GM21619 (cell line): Measurements from ENCODE around the gene CCL20.
"Not testable (repeated sequence)": the region's sequence is repeated elsewhere in the genome, so short reads cannot be mapped to it uniquely, and the experiment has no call there.

Experiments
- ATAC-seq: cut with Tn5 transposase; IDR thresholded peaks from one replicate; pipeline ENCODE4 v1.9.1; 2021; ENCODE audit not compliant: unreplicated experiment

CCL20 gene

GRCh38 chr2:227813562-227814353 is at the start of gene CCL20:
TSS of gene CCL20 (plus strand) at chr2:227813842. CDS start at chr2:227813912, 70 bp downstream.
- ATAC-seq = no peak

GRCh38 chr2:227765788-227766372 is 47.8 kb upstream of the CCL20 start:
- ATAC-seq = no peak

- ATAC-seq = peak; percentile 99
Measured at GRCh38 chr2:227766373-227766883, 47.2 kb upstream of the CCL20 start.

- no peak for ATAC-seq
Measured at GRCh38 chr2:227767830-227768229, 45.8 kb upstream of the CCL20 start.

GRCh38 chr2:227772197-227772661 is 41.4 kb upstream of the CCL20 start:
- no peak for ATAC-seq

GRCh38 chr2:227772932-227773331 is 40.7 kb upstream of the CCL20 start:
- ATAC-seq = no peak

GRCh38 chr2:227774011-227774624 is 39.5 kb upstream of the CCL20 start:
- ATAC-seq = peak; percentile 51

GRCh38 chr2:227774895-227775842 is 38.5 kb upstream of the CCL20 start:
- no peak for ATAC-seq

GRCh38 chr2:227780981-227781615 is 32.5 kb upstream of the CCL20 start:
- ATAC-seq = no peak

GRCh38 chr2:227781841-227782240 is 31.8 kb upstream of the CCL20 start:
- no peak for ATAC-seq

GRCh38 chr2:227782804-227783203 is 30.8 kb upstream of the CCL20 start:
- no peak for ATAC-seq

GRCh38 chr2:227783404-227784138 is 30.1 kb upstream of the CCL20 start:
- peak; percentile 98 for ATAC-seq

GRCh38 chr2:227785293-227785692 is 28.3 kb upstream of the CCL20 start:
- ATAC-seq = no peak

GRCh38 chr2:227788561-227789018 is 25.1 kb upstream of the CCL20 start:
- no peak for ATAC-seq

GRCh38 chr2:227789803-227790202 is 23.8 kb upstream of the CCL20 start:
- ATAC-seq = no peak

- ATAC-seq = no peak
Measured at GRCh38 chr2:227793148-227793712, 20.4 kb upstream of the CCL20 start.

GRCh38 chr2:227796045-227796711 is 17.5 kb upstream of the CCL20 start:
- ATAC-seq = no peak

- not testable (repeated sequence) for ATAC-seq
Measured at GRCh38 chr2:227796768-227797167, 16.9 kb upstream of the CCL20 start.
